ENCODE measurements around the gene DYRK1B.
A peak's percentile ranks its signal among the peaks of the same experiment; 100 is the strongest.

DYRK1B gene

DNA sequence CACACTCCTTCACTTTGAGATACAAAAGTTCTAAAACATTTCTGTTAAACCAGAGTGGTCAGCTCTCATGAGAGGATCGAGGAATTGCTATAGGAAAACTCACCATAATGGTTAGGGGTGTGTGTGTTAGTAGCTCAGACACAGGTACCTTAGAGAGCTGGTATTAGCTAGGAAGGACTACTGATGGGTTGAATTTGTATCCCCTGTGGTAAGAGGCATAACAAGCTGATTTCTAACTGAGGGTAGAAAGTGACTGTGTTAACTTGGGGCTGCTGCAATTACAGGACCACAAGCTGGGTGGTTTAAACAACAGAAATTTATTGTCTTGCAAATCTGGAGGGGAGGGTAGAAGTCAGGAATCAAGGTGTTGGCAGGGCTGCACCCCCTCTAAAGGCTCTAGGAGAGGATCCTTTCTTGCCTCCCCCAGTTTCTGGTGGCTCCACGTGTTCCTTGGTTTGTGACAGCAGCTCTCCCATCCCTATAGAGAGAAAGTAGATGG, 37.9 kb downstream of the DYRK1B start:
- CTCF ChIA-PET = interaction anchor here (0.6 to 3.0 kb wide), 2 partner anchors 47 to 55 kb away, joined by 3 to 20 read pairs; no protein-coding TSS in a partner anchor
- no peak for DNase-seq
- Mint-ChIP-seq H3K27ac (no peak overlapping the region), H3K9me3 (no peaks in the 10 kb centered on the region), H3K36me3 (no peaks in the 10 kb centered on the region), H3K4me1 (peaks cover 7% of the 10 kb centered on the region), H3K27me3 (peaks cover 18% of the 10 kb centered on the region), H3K4me3 (no peak overlapping the region)

DNA sequence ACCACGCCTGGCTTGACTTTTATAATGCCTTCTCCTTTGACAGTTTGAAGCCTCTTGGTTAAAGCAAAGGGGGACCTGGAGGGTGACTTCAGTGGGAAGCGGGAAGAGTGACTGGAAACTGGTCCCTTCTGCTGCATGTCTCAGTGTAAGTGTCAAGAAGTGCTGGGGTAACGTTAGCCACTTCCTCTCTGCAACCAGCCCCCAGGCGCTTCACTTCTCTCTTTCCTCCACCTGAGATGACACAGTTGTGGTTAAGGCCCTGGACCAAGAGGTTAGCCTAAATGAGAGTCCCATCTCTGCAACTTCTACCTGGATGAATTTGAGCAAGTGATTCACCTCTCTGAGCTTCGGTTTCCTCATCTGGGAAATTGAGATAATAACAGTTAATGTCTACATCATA, 39.0 kb downstream of the DYRK1B start:
- peaks cover 7% of the 10 kb centered on the region for H3K4me1 Mint-ChIP-seq
- no peak for DNase-seq
- CTCF ChIA-PET = interaction anchor here (0.7 to 3.0 kb wide), 3 partner anchors 48 to 671 kb away, joined by 3 to 20 read pairs (median 3); no protein-coding TSS in a partner anchor
- peaks cover 15% of the 10 kb centered on the region for H3K27me3 Mint-ChIP-seq
- H3K27ac Mint-ChIP-seq = no peak overlapping the region
- H3K9me3 Mint-ChIP-seq = no peaks in the 10 kb centered on the region
- H3K36me3 Mint-ChIP-seq = no peaks in the 10 kb centered on the region
- H3K4me3 Mint-ChIP-seq = no peak overlapping the region

GRCh38 chr19:39792999-39793546, 40.9 kb downstream of the DYRK1B start:
- Mint-ChIP-seq H3K27me3 (peaks cover 16% of the 10 kb centered on the region), H3K9me3 (peaks cover 6% of the 10 kb centered on the region), H3K4me3 (peak overlapping the region; percentile 72), H3K27ac (no peak overlapping the region), H3K4me1 (peaks cover 7% of the 10 kb centered on the region), H3K36me3 (no peaks in the 10 kb centered on the region)
- CTCF ChIA-PET = interaction anchor here (0.6 to 4.1 kb wide), 18 partner anchors 9 to 369 kb away, joined by 3 to 69 read pairs (median 3); no protein-coding TSS in a partner anchor
- peak; percentile 81 for DNase-seq

GRCh38 chr19:39788244-39788643, 45.7 kb downstream of the DYRK1B start:
- no peak for DNase-seq
- CTCF ChIA-PET = interaction anchor here (1.6 to 2.8 kb wide), 2 partner anchors 55 to 115 kb away, joined by 3 to 13 read pairs; no protein-coding TSS in a partner anchor
- Mint-ChIP-seq H3K36me3 (no peaks in the 10 kb centered on the region), H3K27ac (no peak overlapping the region), H3K4me1 (no peaks in the 10 kb centered on the region), H3K9me3 (peaks cover 13% of the 10 kb centered on the region), H3K27me3 (peaks cover 37% of the 10 kb centered on the region), H3K4me3 (no peak overlapping the region)

- CTCF ChIA-PET = interaction anchor here (1.2 to 1.4 kb wide), 2 partner anchors 14 to 16 kb away, joined by 4 to 6 read pairs; no protein-coding TSS in a partner anchor
- H3K9me3 Mint-ChIP-seq = no peaks in the 10 kb centered on the region
- peaks cover 22% of the 10 kb centered on the region for H3K4me1 Mint-ChIP-seq
- no peak for DNase-seq
- peaks cover 39% of the 10 kb centered on the region for H3K27me3 Mint-ChIP-seq
- H3K27ac Mint-ChIP-seq = no peak overlapping the region
- H3K4me3 Mint-ChIP-seq = no peak overlapping the region
- H3K36me3 Mint-ChIP-seq = peaks cover 2% of the 10 kb centered on the region
These were observed 53.1 kb downstream of the DYRK1B start for GRCh38 chr19:39780894-39781293.

DNA sequence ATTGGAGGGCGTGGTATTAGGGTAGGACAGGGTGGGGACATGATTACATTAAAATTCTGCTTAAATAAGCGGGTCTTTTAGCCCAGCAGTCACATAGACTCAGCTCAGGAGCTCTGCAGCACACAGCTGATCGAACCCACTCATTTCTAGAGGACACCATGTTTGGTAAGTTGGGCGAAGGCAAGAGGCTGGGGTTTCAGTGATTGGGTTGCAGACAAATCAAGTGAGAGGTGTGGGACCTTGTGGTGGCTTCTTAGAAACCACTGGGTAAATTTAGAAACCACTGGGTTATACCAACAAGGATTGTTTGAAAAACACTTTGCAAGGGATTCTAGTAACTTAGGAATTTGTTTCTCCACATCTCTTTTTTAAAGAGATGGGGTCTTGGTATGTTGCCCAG, 55.2 kb downstream of the DYRK1B start, which contains the start of gene LEUTX:
TSS of gene LEUTX (plus strand) at position 92 of the 400 bp plus-strand sequence. CDS start at position 159, 67 bp downstream.
- H3K36me3 Mint-ChIP-seq = peaks cover 2% of the 10 kb centered on the region
- no peaks in the 10 kb centered on the region for H3K9me3 Mint-ChIP-seq
- CTCF ChIA-PET = no interaction called here
- DNase-seq = peak; percentile 27
- peaks cover 22% of the 10 kb centered on the region for H3K4me1 Mint-ChIP-seq
- no peak within 1 kb of the TSS for H3K4me3 Mint-ChIP-seq
- H3K27me3 Mint-ChIP-seq = peaks cover 25% of the 10 kb centered on the region
- no peak within 1 kb of the TSS for H3K27ac Mint-ChIP-seq
